ENCODE measurements around the gene MCM3AP.

MCM3AP gene

GRCh38 chr21:46254208-46254975 lies 31.0 kb downstream of the MCM3AP start:
- TF ChIP-seq CTCF (IDR thresholded peaks at IDR 0.05; ENCODE audit: extremely low read depth, missing control alignments) = no peak
- DNase-seq (ENCODE audit: low spot score) = peak; percentile 78

GRCh38 chr21:46253610-46254124 lies 31.7 kb downstream of the MCM3AP start:
- peak; percentile 65 for DNase-seq (ENCODE audit: low spot score)
- TF ChIP-seq CTCF (IDR thresholded peaks at IDR 0.05; ENCODE audit: extremely low read depth, missing control alignments) = no peak

GRCh38 chr21:46252840-46253239 lies 32.6 kb downstream of the MCM3AP start:
- DNase-seq (ENCODE audit: low spot score) = no peak
- no peak for TF ChIP-seq CTCF (IDR thresholded peaks at IDR 0.05; ENCODE audit: extremely low read depth, missing control alignments)

- no peak for DNase-seq (ENCODE audit: low spot score)
- TF ChIP-seq CTCF (IDR thresholded peaks at IDR 0.05; ENCODE audit: extremely low read depth, missing control alignments) = no peak
These were observed 35.2 kb downstream of the MCM3AP start for GRCh38 chr21:46250146-46250725.

- DNase-seq (ENCODE audit: low spot score) = no peak
- TF ChIP-seq CTCF (IDR thresholded peaks at IDR 0.05; ENCODE audit: extremely low read depth, missing control alignments) = no peak
These were observed 36.6 kb downstream of the MCM3AP start for GRCh38 chr21:46248827-46249226.

GRCh38 chr21:46248422-46248782 lies 37.0 kb downstream of the MCM3AP start:
- no peak for TF ChIP-seq CTCF (IDR thresholded peaks at IDR 0.05; ENCODE audit: extremely low read depth, missing control alignments)
- DNase-seq (ENCODE audit: low spot score) = no peak

GRCh38 chr21:46247699-46248421 lies 37.6 kb downstream of the MCM3AP start:
- TF ChIP-seq CTCF (IDR thresholded peaks at IDR 0.05; ENCODE audit: extremely low read depth, missing control alignments) = no peak
- DNase-seq (ENCODE audit: low spot score) = no peak

Measured in GM20000 (cell line).